Head of caudate nucleus (tissue), 42 donors: Measurements from ENCODE around the gene OPN5.

Experiments
- DNase-seq, 42 donors: peaks; one replicate each; pipeline versions ENCODE4 v3.0.0 to v3.0.0-alpha.2; 2020 to 2021; ENCODE audit warnings: mixed read lengths in 7 of 42
- intact Hi-C: fragments of 100-400 bp; cut with DNase I; formaldehyde crosslinking; loops from one replicate; pipeline ENCODE4 v1.15.0; 2022

Gene OPN5

DNA sequence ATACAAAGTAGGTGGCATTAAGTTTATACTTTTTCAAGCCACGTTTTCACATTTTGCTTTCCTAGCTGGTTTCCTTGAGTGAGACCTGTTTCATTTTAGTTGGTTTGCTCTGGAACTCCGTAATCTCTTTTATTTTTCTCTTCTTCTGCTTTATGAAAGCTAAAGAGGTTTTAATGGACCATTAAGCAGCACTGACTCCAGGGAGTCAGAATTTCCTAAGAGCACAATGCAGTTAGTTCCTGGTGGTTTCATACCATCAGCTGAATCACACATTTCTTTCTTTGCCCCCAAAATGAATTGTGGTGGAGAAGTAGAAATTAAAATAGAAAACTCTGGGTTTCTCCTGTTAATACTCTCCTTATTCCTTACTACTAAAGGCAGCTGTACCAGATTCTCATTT is 3.4 kb downstream of the OPN5 start:
- intact Hi-C loops: loop anchor here (10.0 kb wide), 1 partner anchor 370 kb away; no protein-coding TSS in a partner anchor
- DNase-seq: no peak

DNA sequence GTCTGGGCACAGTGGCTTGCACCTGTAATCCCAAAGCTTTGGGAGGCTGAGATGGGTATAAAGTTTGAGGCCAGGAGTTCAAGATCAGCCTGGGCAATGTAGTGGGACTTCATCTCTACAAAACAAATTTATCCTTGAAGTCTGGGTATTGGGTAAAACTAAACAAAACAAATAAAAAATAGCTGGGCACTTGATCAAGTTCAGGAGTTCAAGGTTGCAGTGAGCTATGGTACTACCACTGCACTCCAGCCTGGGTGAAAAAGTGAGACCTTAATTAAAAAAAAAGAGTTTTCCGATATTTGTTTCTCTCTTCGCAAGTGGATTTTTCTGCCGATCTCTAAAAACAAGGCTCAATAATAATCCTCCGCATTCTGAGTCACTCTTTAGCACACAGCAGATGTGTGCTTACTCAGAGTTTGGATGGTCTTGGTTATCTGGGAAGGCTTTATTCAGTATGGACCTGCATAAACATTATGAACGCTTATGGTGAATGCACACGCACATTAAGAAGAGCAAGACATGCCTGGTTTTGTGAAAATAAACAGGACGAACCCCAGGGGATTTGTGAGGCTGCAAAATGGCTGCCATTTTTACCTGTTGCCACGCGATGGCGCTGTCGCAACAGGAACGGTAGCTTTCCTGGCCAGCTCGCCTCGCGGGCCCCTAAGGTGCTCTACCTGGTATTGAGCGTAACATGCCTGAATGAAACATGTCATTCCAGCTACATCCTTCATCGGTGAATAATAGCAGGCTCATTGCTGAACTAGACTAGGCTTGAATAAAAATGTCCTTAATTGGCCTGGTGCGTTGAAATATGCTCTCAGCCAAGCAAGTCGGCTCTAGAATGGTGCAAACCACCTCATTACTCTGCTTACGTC is 6.0 kb downstream of the OPN5 start:
- peak; percentile 31 to 83 (median 65) for DNase-seq
- intact Hi-C loops: loop anchor here (10.0 kb wide), 1 partner anchor 373 kb away; no protein-coding TSS in a partner anchor

DNA sequence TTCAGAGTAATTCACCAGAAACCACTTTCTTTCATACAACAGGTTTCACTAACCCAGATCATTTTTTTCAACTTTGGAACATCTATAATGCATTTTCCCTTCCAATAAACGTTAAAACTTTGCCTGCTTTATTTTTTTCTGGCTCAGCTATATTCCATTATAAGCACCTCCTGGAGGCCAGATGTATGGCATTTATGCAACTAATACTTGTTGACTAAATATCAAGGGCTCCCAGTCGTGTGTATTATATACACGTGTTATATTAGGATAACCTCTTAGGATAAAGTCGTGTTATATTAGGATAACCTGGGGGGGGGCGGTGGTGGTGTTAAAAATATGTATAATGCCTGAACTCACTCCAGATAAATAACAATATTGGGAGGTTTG is 6.7 kb downstream of the OPN5 start:
- intact Hi-C loops: loop anchor here (10.0 kb wide), 1 partner anchor 374 kb away; no protein-coding TSS in a partner anchor
- DNase-seq: no peak

DNA sequence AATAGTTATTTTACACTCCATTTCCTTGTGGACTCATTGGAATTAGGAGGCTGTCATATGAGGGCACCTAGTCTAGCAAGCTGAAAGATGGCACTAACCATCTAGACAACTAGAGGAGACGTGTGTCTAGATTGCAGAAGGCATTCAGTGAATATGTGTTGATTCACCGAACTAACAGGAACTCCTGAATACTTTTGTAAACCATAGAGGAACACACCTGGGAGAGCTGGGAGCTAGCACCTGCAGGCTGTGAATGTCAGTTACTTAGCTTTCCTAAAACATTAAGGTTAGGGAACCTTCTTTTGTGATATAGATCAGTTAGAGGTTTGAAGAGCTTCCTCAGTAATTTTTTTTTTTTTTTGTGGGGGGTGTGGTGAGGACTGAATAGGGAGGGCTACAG is 7.7 kb downstream of the OPN5 start:
- no peak for DNase-seq
- intact Hi-C loops: loop anchor here (10.0 kb wide), 1 partner anchor 375 kb away; no protein-coding TSS in a partner anchor

DNA sequence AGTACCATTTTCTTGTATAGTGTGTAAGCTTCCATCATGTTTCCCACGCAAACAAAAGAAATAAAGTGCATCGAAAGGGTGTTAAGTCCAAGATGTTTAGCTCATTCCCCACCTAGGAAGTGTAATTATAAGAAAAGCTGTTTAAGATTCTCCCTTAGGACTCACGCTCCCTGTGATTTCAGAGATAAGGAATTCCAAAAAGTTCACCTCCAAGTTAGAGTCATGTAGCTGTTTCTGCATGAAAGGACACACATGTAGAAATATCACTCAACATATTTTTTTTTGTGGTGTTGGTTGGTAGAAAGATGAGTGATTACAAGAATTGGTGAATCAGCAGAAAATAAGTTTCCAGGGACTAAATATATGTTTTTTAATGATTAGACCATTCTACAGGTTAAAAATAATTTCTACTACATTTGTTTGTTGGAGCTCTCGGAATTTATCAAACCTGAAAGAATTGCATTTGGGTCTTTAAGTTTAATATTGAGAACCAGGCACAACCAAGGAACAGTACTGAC is 10.4 kb downstream of the OPN5 start:
- intact Hi-C loops: no loop called here
- no peak for DNase-seq

DNA sequence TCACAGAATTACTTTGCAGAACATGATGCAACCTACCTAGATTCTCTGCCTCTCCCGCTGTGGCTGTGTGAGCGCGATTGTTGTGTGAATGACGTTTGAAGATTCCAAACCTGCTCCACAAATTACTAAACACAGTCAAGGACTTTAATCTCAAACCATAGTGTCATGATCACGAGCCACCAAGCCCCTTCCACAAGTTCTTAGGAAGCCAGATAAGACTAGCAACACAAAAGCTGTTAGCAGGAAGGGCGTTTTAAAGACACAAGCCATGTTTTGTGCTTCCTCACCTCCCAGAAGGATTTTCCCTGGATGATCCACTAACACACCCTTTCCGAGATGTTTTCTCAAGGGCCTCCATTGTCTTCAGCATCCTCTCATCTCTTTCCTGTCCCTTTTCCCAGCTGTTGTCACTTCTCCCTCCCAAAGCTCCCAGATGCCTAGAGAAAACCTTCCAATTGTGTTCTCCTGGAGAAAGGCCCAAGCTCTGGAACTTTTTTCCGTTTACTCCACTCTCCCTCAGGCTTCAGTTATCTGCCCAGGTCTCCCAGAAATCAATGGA is 12.8 kb downstream of the OPN5 start:
- no peak for DNase-seq
- intact Hi-C loops: no loop called here

DNA sequence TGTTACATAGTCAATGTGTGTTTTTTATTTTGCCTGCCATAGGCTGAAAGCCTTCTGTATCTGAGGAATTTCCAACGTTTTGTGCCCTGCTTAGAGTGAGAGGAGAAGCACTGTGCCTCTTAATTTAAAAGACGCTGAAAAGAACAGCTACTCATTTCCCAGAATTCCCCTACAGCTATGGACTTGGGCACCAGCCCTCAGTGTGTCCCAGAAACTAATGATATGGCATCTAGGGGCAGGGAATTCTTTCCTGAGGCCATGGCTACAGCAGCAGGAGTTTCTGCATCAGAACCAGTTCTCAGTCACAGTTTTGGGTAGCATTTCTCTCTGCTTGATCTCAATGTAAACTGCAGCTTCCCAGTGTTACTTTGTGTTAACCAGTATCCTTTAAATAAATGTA is 20.2 kb downstream of the OPN5 start:
- no peak for DNase-seq
- intact Hi-C loops: no loop called here

DNA sequence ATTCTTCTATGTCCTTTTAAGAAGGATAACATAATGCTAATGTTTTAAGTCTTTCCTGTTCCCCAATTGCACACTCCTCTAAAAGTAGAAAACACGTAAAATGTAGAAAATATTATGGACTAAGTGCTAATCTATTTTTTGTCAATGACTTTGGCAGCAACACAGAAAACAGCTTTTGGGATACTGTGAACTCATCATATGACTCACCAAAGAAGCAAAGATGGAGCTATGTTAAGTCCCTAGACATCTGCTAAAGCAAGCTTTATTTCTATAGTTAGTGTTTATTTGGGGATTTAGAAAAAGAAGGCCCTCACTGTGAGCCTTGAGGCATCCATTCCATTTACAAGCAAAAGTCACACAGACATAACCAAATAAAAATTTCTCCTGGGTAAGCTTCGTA is 23.0 kb downstream of the OPN5 start:
- DNase-seq: no peak
- intact Hi-C loops: no loop called here

DNA sequence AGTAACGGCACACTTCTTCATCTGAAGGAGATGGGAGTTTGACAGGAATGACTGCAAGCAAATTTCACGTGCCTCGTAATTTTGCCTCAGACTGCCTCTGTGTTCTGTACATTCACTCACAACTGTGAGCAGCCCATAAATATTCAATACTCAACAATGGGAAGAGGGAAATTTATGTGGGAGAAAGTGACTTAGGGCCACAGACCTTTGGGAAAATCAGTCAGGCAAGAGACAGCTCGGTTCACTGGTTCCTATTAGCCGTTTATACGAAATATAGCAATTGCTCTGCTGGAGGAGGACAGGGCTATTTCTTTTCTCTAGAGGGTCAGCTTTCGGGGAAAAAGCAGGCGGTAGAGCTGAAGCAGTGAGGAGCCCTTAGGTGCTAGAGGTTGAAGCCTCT is 28.0 kb downstream of the OPN5 start:
- intact Hi-C loops: no loop called here

DNA sequence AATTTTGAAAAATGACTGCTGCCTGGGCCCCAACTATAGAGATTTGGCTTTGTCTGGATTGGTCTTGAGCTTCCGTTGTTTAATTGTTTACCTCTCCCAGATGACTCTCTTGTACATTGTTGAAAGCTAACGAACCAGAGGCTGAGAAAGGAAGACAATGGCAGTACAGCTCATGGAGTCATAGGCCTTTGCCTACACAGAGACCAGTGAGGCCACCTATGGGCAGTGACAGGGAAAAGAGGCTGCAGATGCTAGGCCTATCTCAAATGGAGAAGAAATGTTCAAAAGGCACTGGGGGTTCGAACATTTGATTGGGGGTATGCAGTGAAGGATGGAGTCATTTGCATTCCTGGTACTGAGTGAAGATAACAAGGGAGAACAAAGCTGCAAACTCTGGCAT is 29.1 kb downstream of the OPN5 start:
- intact Hi-C loops: no loop called here
- DNase-seq: no peak

More for the DNA sequence above, 28.0 kb downstream of the OPN5 start:
- no peak for DNase-seq

DNA sequence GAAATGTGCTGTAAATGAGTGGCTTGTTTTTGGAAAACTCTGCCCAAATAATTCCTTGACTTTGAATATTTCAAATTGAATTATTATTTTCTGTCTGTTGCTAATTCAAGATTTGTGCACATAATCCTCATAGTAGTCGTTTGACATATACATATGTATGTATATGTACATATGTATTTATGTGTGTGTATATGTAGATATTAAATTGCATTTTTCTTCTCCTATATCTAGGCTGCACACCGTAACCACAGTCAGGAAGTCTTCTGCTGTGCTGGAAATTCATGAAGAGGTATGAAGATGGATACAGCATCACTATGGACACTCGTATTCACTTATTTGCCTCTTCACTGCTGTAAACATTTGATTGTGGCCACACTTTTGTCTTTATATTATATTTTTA is 29.6 kb downstream of the OPN5 start:
- intact Hi-C loops: no loop called here
- DNase-seq: no peak

DNA sequence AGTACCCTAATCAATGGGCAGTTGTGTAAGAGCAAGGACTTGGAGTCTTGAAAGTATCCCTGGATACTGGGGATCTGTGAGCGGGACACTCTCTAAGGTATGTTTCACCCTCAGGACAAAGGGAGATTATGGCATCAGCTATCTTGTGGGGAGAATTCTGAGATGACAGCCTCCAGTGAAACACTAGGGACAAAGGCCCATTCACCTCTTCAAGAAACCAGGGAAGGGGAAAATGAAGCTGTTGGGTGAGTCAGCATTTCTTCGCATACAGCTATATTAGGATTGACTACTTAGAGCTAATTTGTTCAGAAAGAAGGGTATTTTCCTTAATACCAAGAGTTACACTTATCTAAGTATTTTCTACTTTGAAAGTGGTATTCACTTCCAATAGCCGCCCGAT is 35.9 kb downstream of the OPN5 start:
- intact Hi-C loops: no loop called here
- DNase-seq: no peak

DNA sequence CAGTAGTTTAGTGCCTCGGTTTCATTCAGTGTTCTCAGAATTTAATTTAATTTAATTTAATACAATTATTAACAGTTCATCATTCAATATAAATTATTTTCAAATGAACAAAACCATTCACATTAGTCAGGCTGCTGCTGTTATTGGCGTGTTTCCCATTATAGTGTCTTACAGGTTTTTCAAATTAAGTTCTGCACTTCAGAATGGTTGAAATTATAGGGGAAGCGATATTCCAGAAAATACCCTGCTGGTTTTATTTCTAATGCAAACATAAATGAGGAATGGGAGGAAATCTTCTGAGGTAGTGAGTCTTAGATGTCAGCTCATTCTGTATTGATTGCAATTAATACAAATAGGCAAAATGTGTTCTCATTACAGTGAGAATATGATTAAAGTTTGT is 37.6 kb downstream of the OPN5 start:
- intact Hi-C loops: no loop called here
- DNase-seq: no peak

DNA sequence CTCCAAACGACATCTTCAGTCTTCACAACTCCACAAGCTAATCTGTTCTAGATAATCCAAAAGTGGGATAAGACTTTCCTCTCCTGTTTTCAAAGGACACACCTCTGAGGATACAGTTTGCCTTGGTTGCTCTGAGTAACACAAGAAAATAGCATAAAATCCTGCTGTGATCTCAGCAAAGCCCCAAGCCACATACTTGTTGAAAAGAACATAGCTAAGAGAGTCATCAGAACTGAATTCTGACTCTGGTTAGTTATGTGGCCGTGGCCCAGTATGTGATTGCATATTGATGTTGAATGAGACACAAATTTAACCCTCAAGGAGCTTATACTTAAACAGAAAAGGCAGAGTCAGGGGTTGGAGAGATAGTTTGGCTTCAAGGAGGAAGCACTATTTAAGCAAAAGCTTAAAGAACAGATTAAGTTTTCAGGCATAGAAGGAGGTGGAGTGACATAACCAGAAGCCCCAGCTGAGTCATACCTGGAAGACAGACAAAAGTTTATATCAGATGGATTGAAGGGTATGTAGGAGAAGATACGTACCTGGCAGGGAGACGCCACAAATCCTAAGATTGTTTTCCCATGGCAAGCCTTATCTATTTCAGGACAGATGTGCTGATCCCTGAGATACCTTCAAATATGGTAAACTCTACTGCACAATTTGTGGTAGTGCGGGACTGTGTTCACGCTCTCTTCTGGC is 41.2 kb downstream of the OPN5 start:
- DNase-seq: peak in 12 of 42 donors; percentile 1 to 52 (median 11)
- intact Hi-C loops: no loop called here

DNA sequence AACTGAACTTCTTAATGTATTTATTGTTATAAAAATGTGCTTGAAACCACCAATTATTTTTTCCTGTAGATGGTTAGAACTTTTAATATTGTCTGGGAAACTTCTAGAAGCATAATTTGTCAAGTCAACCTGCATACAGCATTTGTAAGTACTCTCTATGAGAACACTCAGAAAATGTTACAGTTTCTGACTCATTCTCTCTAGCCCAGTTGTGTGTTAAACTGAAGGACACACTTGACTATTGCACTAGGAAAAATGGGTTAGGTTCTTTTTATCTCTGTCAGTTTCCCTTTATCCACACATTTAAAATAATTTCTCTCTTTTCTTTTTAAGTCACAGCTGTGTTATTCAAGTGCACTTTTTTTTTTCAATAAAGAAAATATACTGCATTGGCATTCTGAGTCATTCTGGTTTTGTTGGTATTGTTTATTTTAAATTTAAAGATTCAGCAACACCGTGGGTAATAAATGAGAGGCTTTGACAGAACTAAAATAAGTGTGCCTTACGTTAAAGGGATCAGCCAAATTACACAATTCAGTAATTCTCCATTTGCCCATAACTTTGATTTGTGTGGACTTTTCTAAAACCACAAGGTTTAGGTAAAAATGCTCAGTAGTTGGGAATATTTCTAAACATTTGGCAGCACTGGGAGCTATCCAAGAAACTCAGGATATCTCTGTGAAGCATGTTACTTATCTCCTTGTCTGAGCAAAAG is 50.7 kb downstream of the OPN5 start:
- intact Hi-C loops: no loop called here
- DNase-seq: no peak

DNA sequence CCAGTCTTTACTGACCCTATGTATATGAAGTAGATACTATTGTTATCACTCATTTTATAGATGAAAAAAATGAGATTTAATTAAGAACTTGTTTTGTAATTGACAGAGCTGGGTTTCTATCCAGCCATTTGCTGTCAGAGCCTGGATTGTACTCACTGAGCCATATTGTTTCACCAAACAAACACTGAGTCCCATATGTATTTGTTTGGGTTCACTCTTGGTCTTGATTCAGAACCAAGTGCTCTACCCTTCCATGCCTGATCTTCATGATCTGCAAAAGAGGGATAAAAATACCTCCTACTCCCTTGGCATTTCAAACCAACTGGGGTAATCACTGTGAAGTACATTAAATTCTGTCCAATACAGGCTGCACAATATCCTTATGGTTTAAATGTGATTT is 52.4 kb downstream of the OPN5 start:
- intact Hi-C loops: no loop called here
- no peak for DNase-seq

DNA sequence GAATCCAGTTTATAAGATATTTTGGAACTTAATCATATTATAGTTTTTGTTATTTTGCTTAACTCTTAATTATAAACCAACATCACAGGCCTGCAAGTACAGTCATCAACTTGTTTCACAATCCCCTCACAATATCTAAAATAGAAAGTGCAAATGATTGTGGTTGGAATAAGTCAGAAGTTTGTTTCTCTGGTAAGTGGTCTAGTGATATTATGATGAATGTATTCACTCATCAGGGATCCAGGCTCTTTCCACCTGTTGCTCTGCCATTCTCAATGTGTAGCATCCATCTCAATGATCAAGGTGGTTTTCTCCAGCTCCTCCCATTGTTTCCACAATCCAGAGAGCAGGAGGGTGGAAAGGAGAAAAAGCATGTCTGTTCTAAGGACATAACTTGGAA is 54.2 kb downstream of the OPN5 start:
- intact Hi-C loops: no loop called here
- no peak for DNase-seq

DNA sequence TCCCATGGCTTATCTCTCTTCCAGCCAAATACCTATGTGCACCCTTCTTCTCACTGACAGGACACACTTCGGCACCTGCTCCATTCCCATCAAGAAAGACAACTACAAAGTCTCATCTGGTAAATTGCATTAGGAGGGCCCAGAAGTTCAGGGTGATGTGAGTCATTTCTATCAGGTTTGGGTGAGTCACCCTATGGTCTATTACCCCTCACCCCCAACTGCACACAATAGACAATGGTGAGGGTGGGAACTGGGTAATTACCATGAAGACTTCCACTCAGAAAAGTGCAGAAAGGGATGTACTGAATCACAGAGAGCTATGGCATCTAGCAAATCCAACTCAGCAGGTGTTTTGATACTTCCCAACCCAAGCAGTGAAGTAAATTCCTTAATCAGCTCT is 54.8 kb downstream of the OPN5 start:
- intact Hi-C loops: no loop called here
- DNase-seq: no peak

DNA sequence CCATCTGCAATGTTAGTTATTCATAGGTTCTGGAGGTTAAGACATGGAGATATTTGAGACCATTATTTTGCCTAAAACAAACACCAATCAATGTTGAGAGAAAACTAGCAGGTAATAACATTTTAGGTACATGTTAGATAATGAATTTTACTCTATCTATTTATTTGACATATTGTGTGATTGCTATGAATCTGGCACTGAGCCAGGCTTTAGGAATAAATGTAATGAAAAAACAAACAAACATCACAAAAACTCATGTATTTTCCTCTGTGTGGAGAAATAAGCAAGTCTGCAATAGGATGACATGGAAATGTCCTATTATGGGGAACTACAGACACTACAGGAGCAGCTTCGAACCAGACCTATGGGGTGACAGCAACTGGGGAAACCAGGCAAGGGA is 57.8 kb downstream of the OPN5 start:
- DNase-seq: no peak
- intact Hi-C loops: no loop called here
